Choroid plexus epithelial cell (primary cell): ENCODE data around the gene CDKL4.
"Not testable (repeated sequence)": the region's sequence is repeated elsewhere in the genome, so short reads cannot be mapped to it uniquely, and the experiment has no call there.

Experiments used
- DNase-seq: peaks from one replicate; pipeline ENCODE4 v3.0.0-alpha.2; 2010; ENCODE audit warnings: low read depth
- H3K4me3 ChIP-seq: 2 replicates; pipeline ENCODE4 v1.5.1; 2011; ENCODE audit warnings: low read depth, mild to moderate bottlenecking, control low read depth, low read length, moderate library complexity
- CTCF ChIP-seq: conservative IDR thresholded peaks from 2 replicates; pipeline ENCODE4 v1.5.1; 2011; ENCODE audit warnings: low read depth, mild to moderate bottlenecking, control low read depth, inconsistent platforms, low read length, moderate library complexity

CDKL4 gene

GRCh38 chr2:39178756-39179155, 65.0 kb downstream of the CDKL4 start:
- no peak overlapping the region for H3K4me3 ChIP-seq
- no peak for DNase-seq
- no peak for TF ChIP-seq CTCF

GRCh38 chr2:39176997-39177396, 66.8 kb downstream of the CDKL4 start:
- no peak for DNase-seq
- TF ChIP-seq CTCF, result no peak
- H3K4me3 ChIP-seq, result no peak overlapping the region

GRCh38 chr2:39175026-39175812, 68.6 kb downstream of the CDKL4 start:
- H3K4me3 ChIP-seq, result no peak overlapping the region
- no peak for TF ChIP-seq CTCF
- DNase-seq, result no peak

GRCh38 chr2:39174022-39174421, 69.7 kb downstream of the CDKL4 start:
- no peak overlapping the region for H3K4me3 ChIP-seq
- no peak for DNase-seq
- no peak for TF ChIP-seq CTCF

- H3K4me3 ChIP-seq, DNase-seq: not testable (repeated sequence)
These were observed 71.6 kb downstream of the CDKL4 start for GRCh38 chr2:39172047-39172706.

GRCh38 chr2:39171621-39172020, 72.1 kb downstream of the CDKL4 start:
- no peak for DNase-seq
- no peak for TF ChIP-seq CTCF
- no peak overlapping the region for H3K4me3 ChIP-seq

GRCh38 chr2:39164089-39164488, 79.7 kb downstream of the CDKL4 start:
- no peak overlapping the region for H3K4me3 ChIP-seq
- TF ChIP-seq CTCF, result no peak
- DNase-seq, result no peak
